Activated T-helper 9 cell treated with anti-CD3 and anti-CD28 coated beads, Interleukin-2, amount 50 U/mL, for 16 hours (primary cell): ENCODE measurements around the gene TNS1.

Experiments
- DNase-seq: peaks from one replicate; pipeline ENCODE4 v3.0.0-alpha.2; 2020; ENCODE audit warnings: low read depth

TNS1 gene

DNA sequence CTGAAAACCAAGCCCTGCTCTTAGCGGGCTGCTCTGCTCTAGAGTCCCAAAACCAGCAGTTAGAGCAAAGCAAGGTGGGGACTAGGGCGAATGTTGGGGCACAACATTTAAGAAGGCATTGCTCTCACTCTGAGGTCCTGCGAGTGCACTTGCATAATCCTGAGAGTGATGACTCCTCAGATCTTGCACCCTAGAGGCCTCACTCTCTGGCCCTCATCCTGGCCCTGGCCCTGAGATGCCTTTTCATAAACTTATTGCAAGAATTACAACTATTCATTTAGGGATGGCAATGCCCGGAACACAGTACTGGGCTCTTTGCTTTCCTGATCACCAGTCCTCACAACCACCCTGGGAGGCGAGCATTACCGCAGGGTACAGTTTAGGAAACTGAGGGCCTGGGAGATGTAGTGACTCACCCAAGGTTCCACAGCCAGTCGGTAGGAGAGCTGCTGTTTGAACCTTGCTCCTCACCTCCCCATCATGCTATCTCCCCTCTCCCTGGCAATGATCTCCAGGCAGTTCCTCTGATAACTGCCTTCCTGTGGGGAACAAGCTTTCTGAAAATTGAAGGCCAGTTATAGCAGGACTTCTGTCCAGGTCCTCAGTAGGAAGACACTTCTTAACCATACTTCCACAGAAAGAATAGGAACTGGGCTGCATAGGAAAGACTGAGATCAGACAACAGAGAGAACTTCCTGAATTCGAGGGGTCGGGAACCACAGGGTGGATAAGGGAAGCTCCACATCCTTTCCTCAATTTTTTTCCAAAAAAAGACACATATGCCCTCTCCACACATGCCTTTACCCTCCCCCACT lies 91.3 kb downstream of the TNS1 start:
- no peak for DNase-seq

DNA sequence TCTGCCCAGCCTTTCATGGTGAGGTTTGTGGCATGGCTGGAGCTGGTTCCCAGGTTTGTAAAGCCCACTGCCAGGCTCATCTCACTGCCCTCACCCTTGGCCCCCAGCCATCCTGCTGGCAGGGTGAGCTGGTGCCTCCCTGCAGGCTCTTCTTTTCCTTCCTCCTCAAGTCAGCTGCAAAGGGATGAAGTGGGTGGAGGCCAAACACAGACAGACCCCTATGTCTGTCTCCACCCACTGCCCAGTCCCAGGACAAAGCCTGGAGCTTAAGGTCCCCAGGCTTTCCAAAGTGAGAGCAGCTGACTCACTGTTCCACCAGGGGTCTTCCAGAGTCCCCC lies 92.0 kb downstream of the TNS1 start:
- DNase-seq: no peak

GRCh38 chr2:217909156-217909820 lies 93.5 kb downstream of the TNS1 start:
- no peak for DNase-seq

DNA sequence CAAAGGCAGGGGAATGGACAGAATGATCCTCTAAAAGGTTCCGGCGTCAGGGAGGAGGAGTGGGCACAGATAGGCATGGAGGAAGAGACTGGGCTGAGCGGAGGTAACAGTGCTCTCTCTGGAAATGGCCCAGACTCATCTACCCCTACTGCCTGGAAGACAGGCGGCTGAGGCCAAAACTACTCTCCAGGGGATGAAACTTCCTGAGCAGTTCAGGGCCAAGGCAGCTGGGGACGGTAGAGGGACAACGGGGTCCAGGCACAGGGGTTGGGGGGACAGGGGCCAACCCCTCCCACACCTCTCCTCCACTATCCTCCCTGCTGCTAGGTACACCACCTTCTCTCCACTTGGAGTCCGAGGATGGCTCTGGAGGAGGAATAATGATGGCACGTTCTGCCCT lies 94.3 kb downstream of the TNS1 start:
- DNase-seq: no peak

DNA sequence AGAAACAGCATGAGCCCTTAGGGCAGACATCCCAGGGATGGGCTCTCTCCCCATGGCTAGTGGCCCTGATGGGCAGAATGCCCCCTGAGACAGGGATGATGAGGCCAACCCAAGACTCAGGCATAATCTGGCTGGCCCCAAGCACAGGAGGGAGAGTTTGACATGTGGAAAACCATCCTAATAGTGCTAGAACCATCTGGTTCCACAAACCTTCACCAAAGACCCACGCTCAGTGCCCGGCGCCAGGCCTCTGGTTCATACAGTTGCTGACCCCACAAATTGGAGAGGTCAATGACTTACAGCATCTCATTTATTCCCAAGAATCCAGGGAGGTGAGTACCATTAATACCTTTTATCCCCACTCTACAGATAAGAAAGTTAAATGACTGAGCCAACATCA lies 95.5 kb downstream of the TNS1 start:
- no peak for DNase-seq

GRCh38 chr2:217906798-217907197 lies 96.0 kb downstream of the TNS1 start:
- no peak for DNase-seq

- no peak for DNase-seq
Observed at GRCh38 chr2:217905896-217906295, 96.9 kb downstream of the TNS1 start.

DNA sequence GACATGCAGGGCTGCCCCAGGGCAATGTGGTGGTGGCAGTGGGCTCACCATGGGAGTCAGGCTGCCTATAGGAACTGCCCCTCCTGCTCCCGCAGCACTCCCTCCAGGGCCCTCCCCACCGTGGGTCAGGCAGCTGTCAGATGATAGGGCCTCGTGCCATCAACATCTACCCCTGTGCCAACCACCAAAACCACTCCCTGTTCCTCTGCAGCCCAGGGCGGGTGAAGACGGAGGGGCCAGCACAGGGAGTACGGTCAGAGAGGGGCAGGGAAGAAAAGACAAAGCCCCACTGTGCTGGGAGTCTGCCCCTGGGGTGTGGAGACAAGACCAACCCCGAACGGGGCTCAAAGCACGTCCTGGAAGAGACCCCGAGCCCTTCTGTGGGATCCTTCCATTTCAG lies 97.4 kb downstream of the TNS1 start:
- DNase-seq: no peak

DNA sequence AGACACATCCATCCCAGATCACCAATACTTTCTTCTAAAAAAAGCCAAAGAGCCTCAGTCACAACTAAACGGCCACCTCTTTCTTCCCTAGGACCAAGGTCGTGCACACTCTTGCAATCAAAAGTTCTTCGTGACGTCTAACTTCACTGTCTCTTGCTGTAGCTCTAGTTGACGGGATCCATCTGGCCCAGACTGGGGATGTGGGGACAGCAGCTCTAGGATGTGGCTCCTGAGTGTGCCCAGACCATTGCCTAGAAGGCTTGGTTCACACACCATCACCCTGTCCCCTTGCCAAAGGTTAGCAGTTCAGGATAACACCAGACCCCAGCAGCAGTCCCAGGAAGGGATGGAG lies 98.2 kb downstream of the TNS1 start:
- DNase-seq: no peak

DNA sequence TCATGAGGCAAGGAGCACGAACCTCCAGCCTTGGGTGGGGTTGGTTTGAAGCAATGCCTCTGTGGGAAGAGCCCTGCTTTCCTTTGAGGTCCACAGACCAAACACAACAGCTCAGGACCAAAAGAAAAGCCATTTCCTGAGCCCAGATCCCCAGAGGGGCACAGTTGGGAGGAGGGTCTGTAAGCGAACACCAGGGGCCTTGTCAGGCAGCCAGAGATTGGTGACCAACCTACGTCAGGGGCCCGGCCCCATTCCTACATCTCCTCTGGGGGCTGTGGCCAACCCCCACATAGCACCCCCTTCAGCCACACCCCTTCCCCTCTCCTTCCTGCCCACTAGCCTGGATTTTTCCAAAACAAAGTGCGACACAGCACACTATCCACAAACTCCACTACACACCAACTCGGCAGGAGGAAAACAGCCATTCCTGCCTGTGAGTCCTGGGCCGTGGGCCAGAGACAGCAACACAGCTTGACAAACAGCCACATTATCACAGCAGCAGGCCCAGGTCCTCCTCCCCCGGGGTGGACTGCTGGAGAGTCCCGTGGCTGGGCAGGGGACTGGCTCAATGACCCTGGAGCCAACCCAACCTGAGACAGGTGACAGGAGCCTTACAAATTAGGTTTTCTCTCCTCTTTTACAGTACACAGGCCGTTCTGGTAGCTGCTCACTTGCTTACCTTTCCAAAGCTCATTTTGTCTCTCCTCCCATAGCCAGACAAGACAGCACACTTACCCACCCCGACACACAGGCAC lies 98.8 kb downstream of the TNS1 start:
- DNase-seq: no peak

DNA sequence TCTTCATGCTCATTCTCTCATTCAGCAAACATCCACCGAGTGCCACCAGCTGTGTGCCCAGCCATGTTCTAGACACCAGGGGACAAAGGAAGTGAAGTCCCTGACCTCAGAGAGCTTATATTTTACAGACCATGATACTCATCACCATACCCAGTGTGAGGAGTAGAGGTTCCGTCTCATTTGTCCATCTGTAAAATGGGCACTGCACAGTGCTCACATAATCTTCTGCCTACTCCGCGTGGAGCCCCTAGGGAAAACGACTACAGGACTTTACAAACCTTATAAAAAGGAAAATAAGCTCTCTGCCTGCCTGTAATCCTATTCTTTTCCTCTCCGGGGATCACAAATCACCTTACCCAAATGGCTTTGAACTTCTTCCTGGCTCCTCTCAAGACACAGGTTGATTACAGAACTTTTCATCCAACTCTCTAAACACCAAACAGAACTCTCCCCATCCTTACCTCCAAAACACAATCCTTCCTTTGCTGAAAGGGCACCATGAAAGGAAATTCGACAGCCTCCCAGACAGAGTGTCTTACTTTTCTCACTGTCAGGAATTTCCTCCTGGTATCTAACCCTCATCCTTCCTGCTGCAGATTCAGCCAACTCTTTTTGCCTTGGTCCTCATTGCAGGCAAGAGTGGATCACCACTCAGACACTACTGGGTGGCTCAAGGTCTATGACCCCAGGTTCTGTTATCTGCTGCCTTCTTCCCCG lies 99.5 kb downstream of the TNS1 start:
- DNase-seq: no peak

- DNase-seq: no peak
Observed at GRCh38 chr2:217902379-217903141, 100.2 kb downstream of the TNS1 start.

DNA sequence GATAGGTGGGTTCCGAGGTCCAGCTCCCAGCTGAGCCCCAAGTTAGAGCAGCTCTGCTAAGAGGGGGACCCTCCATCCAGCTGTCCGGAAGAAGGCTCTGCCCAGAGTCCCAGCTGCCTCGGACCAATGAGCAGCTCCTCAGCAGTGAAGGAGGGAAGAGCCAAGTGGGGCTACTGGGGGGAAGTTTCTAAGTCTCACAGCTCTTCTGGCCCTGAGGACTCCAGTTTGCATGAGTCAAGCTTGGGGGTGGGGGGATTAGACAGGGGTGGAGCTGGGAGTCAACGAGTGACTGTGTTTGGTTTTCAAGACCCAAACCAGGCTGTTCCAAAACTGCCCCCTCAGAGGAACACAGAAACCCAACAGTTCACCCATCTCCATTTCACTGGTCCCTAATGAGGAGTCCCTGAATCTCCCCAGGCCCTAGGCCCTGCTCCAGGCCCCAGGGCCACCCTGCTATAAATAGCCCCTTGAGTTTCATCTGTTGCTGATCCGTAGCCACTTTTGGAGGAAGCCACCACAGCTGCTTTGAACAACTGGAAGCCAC lies 100.9 kb downstream of the TNS1 start:
- no peak for DNase-seq

- DNase-seq: no peak
Observed at GRCh38 chr2:217901400-217901799, 101.4 kb downstream of the TNS1 start.

- no peak for DNase-seq
Observed at GRCh38 chr2:217900780-217901360, 101.9 kb downstream of the TNS1 start.

- DNase-seq: no peak
Observed at GRCh38 chr2:217900010-217900779, 102.6 kb downstream of the TNS1 start.

GRCh38 chr2:217899231-217900009 lies 103.4 kb downstream of the TNS1 start:
- DNase-seq: no peak

DNA sequence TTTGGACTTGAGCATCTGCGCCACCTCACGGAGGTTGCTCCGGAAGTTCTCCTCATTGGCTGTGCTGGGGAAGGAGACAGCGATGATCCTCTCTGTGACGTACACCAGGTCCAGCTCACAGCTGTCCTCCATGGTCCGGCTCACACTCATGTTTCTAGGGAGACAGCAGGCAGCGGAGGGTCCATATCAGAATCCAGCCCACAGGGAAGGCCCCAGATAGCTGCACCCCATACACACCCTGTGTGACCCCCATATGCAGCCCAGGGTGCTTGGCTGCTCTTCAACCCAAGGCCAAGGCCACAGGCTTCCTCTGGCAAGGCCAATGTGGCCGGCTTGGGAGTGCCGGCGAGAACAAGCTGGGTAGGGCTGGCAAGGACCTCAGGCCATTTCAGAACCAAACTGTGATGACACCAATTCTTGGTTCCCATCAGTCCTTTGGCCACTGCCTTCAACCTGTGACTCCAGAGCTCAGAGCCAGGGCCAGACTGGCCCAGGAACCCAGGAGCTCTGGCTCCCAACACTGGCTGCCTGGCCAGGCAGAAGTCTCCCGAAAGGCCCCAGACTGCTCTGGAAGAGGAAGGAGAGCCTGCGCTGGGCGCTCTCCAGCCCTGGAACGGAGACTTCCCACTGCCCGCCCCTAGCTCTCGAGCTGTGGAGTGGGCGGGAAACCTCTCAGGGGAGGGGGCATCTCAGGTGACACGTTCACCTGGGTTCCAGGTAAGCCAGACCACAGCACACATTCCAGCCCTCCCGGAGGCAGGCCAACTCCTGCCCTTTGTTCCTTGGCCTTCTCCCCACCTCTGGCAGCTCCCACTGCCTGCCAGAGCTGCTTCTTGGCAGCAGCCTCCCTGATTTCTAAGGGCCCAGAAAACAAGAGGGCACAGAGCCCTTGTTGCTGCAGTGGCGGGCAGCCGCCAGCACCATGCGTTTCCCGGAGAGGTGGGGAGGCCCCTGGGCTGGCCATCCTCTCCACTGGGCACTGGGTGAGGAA lies 104.7 kb downstream of the TNS1 start:
- DNase-seq: no peak
